ENCODE data around the gene USP54.

The USP54 gene

DNA sequence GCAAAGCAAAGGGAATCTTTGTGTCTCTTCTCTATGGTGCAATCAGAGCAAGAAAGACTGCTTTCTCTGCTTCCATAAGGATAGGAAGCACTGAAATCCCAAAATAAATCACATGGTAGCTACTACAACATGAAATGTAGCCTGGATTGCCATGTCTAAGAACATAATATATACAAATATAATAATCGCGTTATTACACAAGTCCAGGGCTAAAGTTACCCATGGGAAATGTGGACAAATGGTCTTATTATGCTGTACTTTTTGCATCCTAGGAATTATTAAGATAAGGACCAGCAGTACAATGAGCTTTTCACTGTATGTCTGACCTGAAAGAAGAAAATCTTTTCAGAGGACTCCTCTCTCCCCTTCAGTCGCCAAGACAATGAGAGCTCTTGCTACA is 71.8 kb downstream of the USP54 start:
- H3K4me3 ChIP-seq = no peak overlapping the region
- H3K36me3 ChIP-seq (ENCODE audit: insufficient read depth, low read length) = no peaks in the 10 kb centered on the region; the same call in 1 of the 2 replicates
- no peak overlapping the region for H3K9ac ChIP-seq (ENCODE audit: insufficient read length)
- TF ChIP-seq POLR2AphosphoS5 (IDR thresholded peaks at IDR 0.05; ENCODE audit: borderline replicate concordance, low read depth, low read length) (no peak), EZH2 (IDR thresholded peaks at IDR 0.05) (no peak), FOXP2 (optimal IDR thresholded peaks at IDR 0.05; ENCODE audit: control extremely low read depth, extremely low read length, insufficient read depth) (no peak)
- DNase-seq (ENCODE audit: low read depth, low spot score) = no peak
- no peaks in the 10 kb centered on the region for H3K9me3 ChIP-seq (ENCODE audit: low read depth, low read length)
- H3K27ac ChIP-seq = no peak overlapping the region

- no peaks in the 10 kb centered on the region for H3K9me3 ChIP-seq (ENCODE audit: low read depth, low read length)
- H3K4me3 ChIP-seq = no peak overlapping the region
- H3K36me3 ChIP-seq (ENCODE audit: insufficient read depth, low read length) = no peaks in the 10 kb centered on the region; the same call in 1 of the 2 replicates
- H3K9ac ChIP-seq (ENCODE audit: insufficient read length) = no peak overlapping the region
- H3K27ac ChIP-seq = no peak overlapping the region
- DNase-seq (ENCODE audit: low read depth, low spot score) = no peak
- TF ChIP-seq EZH2 (IDR thresholded peaks at IDR 0.05) = no peak
- TF ChIP-seq POLR2AphosphoS5 (IDR thresholded peaks at IDR 0.05; ENCODE audit: borderline replicate concordance, low read depth, low read length) = no peak
- TF ChIP-seq FOXP2 (optimal IDR thresholded peaks at IDR 0.05; ENCODE audit: control extremely low read depth, extremely low read length, insufficient read depth) = no peak
Measured at GRCh38 chr10:73517166-73517888, 73.8 kb downstream of the USP54 start.

DNA sequence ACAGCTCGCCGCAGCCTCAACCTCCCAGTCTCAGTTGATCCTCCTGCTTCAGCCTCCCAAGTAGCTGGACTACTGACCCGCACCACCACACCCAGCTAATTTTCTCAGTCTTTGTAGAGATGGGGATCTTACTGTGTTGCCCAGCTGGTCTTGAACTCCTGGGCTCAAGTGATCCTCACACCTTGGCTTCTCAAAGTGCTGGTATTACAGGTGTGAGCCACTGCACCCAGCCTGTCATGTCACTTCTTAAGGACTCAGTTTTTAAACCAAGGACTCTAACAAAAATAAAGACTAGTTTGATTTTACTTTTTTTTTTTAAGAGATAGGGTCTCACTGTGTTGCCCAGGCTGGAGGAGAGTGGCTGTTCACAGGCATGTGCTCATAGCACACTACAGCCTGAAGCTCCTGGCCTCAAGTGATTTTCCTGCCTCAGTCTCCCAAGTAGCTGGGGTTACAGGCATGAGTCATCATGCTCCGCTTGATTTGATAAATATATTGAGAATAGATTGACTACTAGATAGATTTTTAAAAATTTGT is 78.9 kb downstream of the USP54 start:
- no peak overlapping the region for H3K4me3 ChIP-seq
- no peak for DNase-seq (ENCODE audit: low read depth, low spot score)
- TF ChIP-seq FOXP2 (optimal IDR thresholded peaks at IDR 0.05; ENCODE audit: control extremely low read depth, extremely low read length, insufficient read depth) (no peak), POLR2AphosphoS5 (IDR thresholded peaks at IDR 0.05; ENCODE audit: borderline replicate concordance, low read depth, low read length) (no peak), EZH2 (IDR thresholded peaks at IDR 0.05) (no peak)
- H3K27ac ChIP-seq = no peak overlapping the region
- H3K9ac ChIP-seq (ENCODE audit: insufficient read length) = no peak overlapping the region
- H3K9me3 ChIP-seq (ENCODE audit: low read depth, low read length) = no peaks in the 10 kb centered on the region
- H3K36me3 ChIP-seq (ENCODE audit: insufficient read depth, low read length) = no peaks in the 10 kb centered on the region; the same call in 1 of the 2 replicates

DNA sequence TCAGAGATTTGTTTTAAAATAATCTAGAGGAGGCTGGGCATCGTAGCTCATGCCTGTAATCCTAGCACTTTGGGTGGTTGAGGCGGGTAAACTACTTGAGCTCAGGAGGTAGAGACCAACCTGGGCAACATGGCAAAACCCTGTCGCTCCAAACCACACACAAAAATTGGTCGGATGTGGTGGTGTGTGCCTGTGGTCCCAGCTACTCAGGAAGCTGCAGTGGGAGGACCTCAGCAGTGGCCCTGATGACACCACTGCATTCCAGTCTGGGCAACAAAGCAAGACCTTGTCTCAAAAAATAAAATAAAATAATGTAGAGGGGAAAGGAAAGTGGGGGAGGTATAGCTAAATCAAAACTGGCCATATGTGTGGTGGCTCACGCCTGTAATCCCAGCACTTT is 81.4 kb downstream of the USP54 start:
- no peak for DNase-seq (ENCODE audit: low read depth, low spot score)
- no peak for TF ChIP-seq POLR2AphosphoS5 (IDR thresholded peaks at IDR 0.05; ENCODE audit: borderline replicate concordance, low read depth, low read length)
- no peak for TF ChIP-seq EZH2 (IDR thresholded peaks at IDR 0.05)
- no peak for TF ChIP-seq FOXP2 (optimal IDR thresholded peaks at IDR 0.05; ENCODE audit: control extremely low read depth, extremely low read length, insufficient read depth)
- no peaks in the 10 kb centered on the region for H3K36me3 ChIP-seq (ENCODE audit: insufficient read depth, low read length)
- H3K9ac ChIP-seq (ENCODE audit: insufficient read length) = no peak overlapping the region
- H3K27ac ChIP-seq = no peak overlapping the region
- H3K9me3 ChIP-seq (ENCODE audit: low read depth, low read length) = no peaks in the 10 kb centered on the region
- no peak overlapping the region for H3K4me3 ChIP-seq

- Histone ChIP-seq H3K9me3 (ENCODE audit: low read depth, low read length) (no peaks in the 10 kb centered on the region), H3K27ac (no peak overlapping the region), H3K4me3 (no peak overlapping the region), H3K36me3 (ENCODE audit: insufficient read depth, low read length) (no peaks in the 10 kb centered on the region), H3K9ac (ENCODE audit: insufficient read length) (no peak overlapping the region)
- no peak for DNase-seq (ENCODE audit: low read depth, low spot score)
- TF ChIP-seq FOXP2 (optimal IDR thresholded peaks at IDR 0.05; ENCODE audit: control extremely low read depth, extremely low read length, insufficient read depth) (no peak), POLR2AphosphoS5 (IDR thresholded peaks at IDR 0.05; ENCODE audit: borderline replicate concordance, low read depth, low read length) (no peak), EZH2 (IDR thresholded peaks at IDR 0.05) (no peak)
Measured at GRCh38 chr10:73506491-73506890, 84.7 kb downstream of the USP54 start.

GRCh38 chr10:73506074-73506473 is 85.1 kb downstream of the USP54 start:
- Histone ChIP-seq H3K36me3 (ENCODE audit: insufficient read depth, low read length) (no peaks in the 10 kb centered on the region), H3K9me3 (ENCODE audit: low read depth, low read length) (no peaks in the 10 kb centered on the region), H3K27ac (no peak overlapping the region), H3K9ac (ENCODE audit: insufficient read length) (no peak overlapping the region), H3K4me3 (no peak overlapping the region)
- TF ChIP-seq EZH2 (IDR thresholded peaks at IDR 0.05) = no peak
- no peak for TF ChIP-seq FOXP2 (optimal IDR thresholded peaks at IDR 0.05; ENCODE audit: control extremely low read depth, extremely low read length, insufficient read depth)
- no peak for TF ChIP-seq POLR2AphosphoS5 (IDR thresholded peaks at IDR 0.05; ENCODE audit: borderline replicate concordance, low read depth, low read length)
- DNase-seq (ENCODE audit: low read depth, low spot score) = no peak

DNA sequence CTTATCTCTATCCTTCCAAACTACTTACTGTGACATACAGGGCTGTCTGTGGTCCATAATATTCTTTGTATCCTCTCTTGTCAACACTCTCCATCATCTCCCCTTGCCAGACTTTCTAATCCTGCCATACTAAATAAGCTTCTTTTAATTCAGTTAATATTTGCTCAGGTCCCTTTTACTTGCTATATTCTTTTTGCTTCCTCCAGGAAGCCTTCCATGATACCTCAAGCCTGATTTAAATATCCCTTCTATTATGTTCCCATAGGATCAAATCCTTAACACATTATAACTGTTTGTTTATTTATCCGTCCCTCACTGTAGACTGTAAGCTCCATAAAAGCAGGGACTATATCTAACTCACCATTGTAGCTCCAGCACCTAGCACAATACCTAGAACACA is 88.1 kb downstream of the USP54 start:
- no peak overlapping the region for H3K4me3 ChIP-seq
- H3K27ac ChIP-seq = no peak overlapping the region
- H3K9me3 ChIP-seq (ENCODE audit: low read depth, low read length) = no peaks in the 10 kb centered on the region
- no peak for DNase-seq (ENCODE audit: low read depth, low spot score)
- no peak for TF ChIP-seq POLR2AphosphoS5 (IDR thresholded peaks at IDR 0.05; ENCODE audit: borderline replicate concordance, low read depth, low read length)
- no peaks in the 10 kb centered on the region; the same call in 1 of the 2 replicates for H3K36me3 ChIP-seq (ENCODE audit: insufficient read depth, low read length)
- no peak overlapping the region for H3K9ac ChIP-seq (ENCODE audit: insufficient read length)

- no peak overlapping the region for H3K9ac ChIP-seq (ENCODE audit: insufficient read length)
- H3K9me3 ChIP-seq (ENCODE audit: low read depth, low read length) = no peaks in the 10 kb centered on the region
- no peak for TF ChIP-seq EZH2 (IDR thresholded peaks at IDR 0.05)
- no peak for TF ChIP-seq FOXP2 (optimal IDR thresholded peaks at IDR 0.05; ENCODE audit: control extremely low read depth, extremely low read length, insufficient read depth)
- TF ChIP-seq POLR2AphosphoS5 (IDR thresholded peaks at IDR 0.05; ENCODE audit: borderline replicate concordance, low read depth, low read length) = no peak
- no peaks in the 10 kb centered on the region; the same call in 1 of the 2 replicates for H3K36me3 ChIP-seq (ENCODE audit: insufficient read depth, low read length)
- DNase-seq (ENCODE audit: low read depth, low spot score) = no peak
- no peak overlapping the region for H3K27ac ChIP-seq
- no peak overlapping the region for H3K4me3 ChIP-seq
Measured at GRCh38 chr10:73501651-73502050, 89.5 kb downstream of the USP54 start.
